Panc1 (cell line): Measurements from ENCODE around the gene RRN3.

Experiments used
- POLR2AphosphoS5 ChIP-seq: IDR thresholded peaks from 2 replicates; pipeline ENCODE4 v1.6.1; 2012; ENCODE audit warnings: mild to moderate bottlenecking, low read depth, low read length, moderate library complexity
- TF ChIP-seq, protein P1 (sequence below): fragments of 450-650 bp; IDR thresholded peaks from 2 replicates; pipeline ENCODE4 v1.5.1; 2017; ENCODE audit warnings: mild to moderate bottlenecking

- no peak for TF ChIP-seq POLR2AphosphoS5
- TF ChIP-seq, protein P1, sequence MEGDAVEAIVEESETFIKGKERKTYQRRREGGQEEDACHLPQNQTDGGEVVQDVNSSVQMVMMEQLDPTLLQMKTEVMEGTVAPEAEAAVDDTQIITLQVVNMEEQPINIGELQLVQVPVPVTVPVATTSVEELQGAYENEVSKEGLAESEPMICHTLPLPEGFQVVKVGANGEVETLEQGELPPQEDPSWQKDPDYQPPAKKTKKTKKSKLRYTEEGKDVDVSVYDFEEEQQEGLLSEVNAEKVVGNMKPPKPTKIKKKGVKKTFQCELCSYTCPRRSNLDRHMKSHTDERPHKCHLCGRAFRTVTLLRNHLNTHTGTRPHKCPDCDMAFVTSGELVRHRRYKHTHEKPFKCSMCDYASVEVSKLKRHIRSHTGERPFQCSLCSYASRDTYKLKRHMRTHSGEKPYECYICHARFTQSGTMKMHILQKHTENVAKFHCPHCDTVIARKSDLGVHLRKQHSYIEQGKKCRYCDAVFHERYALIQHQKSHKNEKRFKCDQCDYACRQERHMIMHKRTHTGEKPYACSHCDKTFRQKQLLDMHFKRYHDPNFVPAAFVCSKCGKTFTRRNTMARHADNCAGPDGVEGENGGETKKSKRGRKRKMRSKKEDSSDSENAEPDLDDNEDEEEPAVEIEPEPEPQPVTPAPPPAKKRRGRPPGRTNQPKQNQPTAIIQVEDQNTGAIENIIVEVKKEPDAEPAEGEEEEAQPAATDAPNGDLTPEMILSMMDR, result no peak
Measured at GRCh38 chr16:15141586-15141985, 47.5 kb upstream of the RRN3 start.
